Measurements from ENCODE around the gene KCNJ6. TPM values are rescaled to one million over a fixed set of nuclear protein-coding genes. Genes with fewer than 3 reads are reported as not detected.

The KCNJ6 gene
- total and polyA plus RNA-seq, 8 donors, result 0.28 to 1.9 (median 0.55) TPM

GRCh38 chr21:37877888-37878684 lies 38.2 kb downstream of the KCNJ6 start:
- TF ChIP-seq CTCF (IDR thresholded peaks at IDR 0.05), result no peak
- Histone ChIP-seq H3K4me1 (no peaks in the 10 kb centered on the region), H3K27ac (no peak overlapping the region), H3K9me3 (no peaks in the 10 kb centered on the region), H3K4me3 (no peak overlapping the region), H3K27me3 (no peaks in the 10 kb centered on the region), H3K36me3 (no peaks in the 10 kb centered on the region)
- DNase-seq (no peak), ATAC-seq (no peak), FAIRE-seq (no peak)
- intact Hi-C loops (cut with DNase I), result no loop called here
- WGBS, 2 donors, result 78 to 82% methylated on average over 3 of the region's 3 CpGs

GRCh38 chr21:37877171-37877570 lies 39.1 kb downstream of the KCNJ6 start:
- H3K9me3 ChIP-seq, result no peaks in the 10 kb centered on the region
- no peaks in the 10 kb centered on the region for H3K4me1 ChIP-seq
- H3K27ac ChIP-seq, result no peak overlapping the region
- no peak overlapping the region for H3K4me3 ChIP-seq
- H3K36me3 ChIP-seq, result no peaks in the 10 kb centered on the region
- ATAC-seq, result no peak
- intact Hi-C loops (cut with DNase I), result no loop called here
- 34 to 37% methylated on average over 1 of the region's 1 CpG for WGBS, 2 donors
- no peak for TF ChIP-seq CTCF (IDR thresholded peaks at IDR 0.05)
- DNase-seq, result no peak
- no peaks in the 10 kb centered on the region for H3K27me3 ChIP-seq
- FAIRE-seq, result no peak

- no peaks in the 10 kb centered on the region for H3K36me3 ChIP-seq
- H3K9me3 ChIP-seq, result no peaks in the 10 kb centered on the region
- no peak for ATAC-seq
- H3K4me1 ChIP-seq, result no peaks in the 10 kb centered on the region
- DNase-seq, result no peak
- H3K4me3 ChIP-seq, result no peak overlapping the region
- no peak overlapping the region for H3K27ac ChIP-seq
- FAIRE-seq, result no peak
- 81 to 90% methylated on average over 1 of the region's 1 CpG for WGBS, 2 donors
- intact Hi-C loops (cut with DNase I), result no loop called here
- no peak for TF ChIP-seq CTCF (IDR thresholded peaks at IDR 0.05)
- H3K27me3 ChIP-seq, result no peaks in the 10 kb centered on the region
Observed at GRCh38 chr21:37876561-37876960, 39.7 kb downstream of the KCNJ6 start.

- no peak for DNase-seq
- no peak for TF ChIP-seq CTCF (IDR thresholded peaks at IDR 0.05)
- ATAC-seq, result no peak
- no peaks in the 10 kb centered on the region for H3K27me3 ChIP-seq
- no peaks in the 10 kb centered on the region for H3K4me1 ChIP-seq
- intact Hi-C loops (cut with DNase I), result no loop called here
- no peaks in the 10 kb centered on the region for H3K9me3 ChIP-seq
- WGBS, 2 donors, result 67 to 69% methylated on average over 10 of the region's 10 CpGs
- no peak for FAIRE-seq
- H3K27ac ChIP-seq, result no peak overlapping the region
- H3K36me3 ChIP-seq, result no peaks in the 10 kb centered on the region
- no peak overlapping the region for H3K4me3 ChIP-seq
Observed at GRCh38 chr21:37874904-37875780, 41.1 kb downstream of the KCNJ6 start.

Data from pancreas (tissue), 10 donors.